Memory B cell (primary cell): ENCODE results near the gene AKR1D1.
"Not testable (repeated sequence)": the region's sequence is repeated elsewhere in the genome, so short reads cannot be mapped to it uniquely, and the experiment has no call there.

Source experiments
- ATAC-seq: fragments of 150-1000 bp; cut with Tn5 transposase; 2 replicates; pipeline ENCODE4 v1.10.0; 2021; ENCODE audit warnings: low read depth, mild to moderate bottlenecking, moderate library complexity
- DNase-seq, 2 donors: peaks; one replicate each; pipeline ENCODE4 v3.0.0; 2022; ENCODE audit warnings: low spot score in 2 of 2
- H3K27ac Mint-ChIP-seq: one replicate; pipeline ENCODE4 v1.8.0; 2022; ENCODE audit warnings: mild to moderate bottlenecking, moderate library complexity, mixed read lengths
- H3K27me3 Mint-ChIP-seq: one replicate; pipeline ENCODE4 v1.8.0; 2022; ENCODE audit warnings: mixed read lengths
- H3K36me3 Mint-ChIP-seq: one replicate; pipeline ENCODE4 v1.8.0; 2022; ENCODE audit warnings: mild to moderate bottlenecking, mixed read lengths
- H3K4me1 Mint-ChIP-seq: one replicate; pipeline ENCODE4 v1.8.0; 2022; ENCODE audit warnings: mixed read lengths
- H3K4me3 Mint-ChIP-seq: one replicate; pipeline ENCODE4 v1.8.0; 2022; ENCODE audit warnings: mild to moderate bottlenecking, moderate library complexity, mixed read lengths
- H3K9me3 Mint-ChIP-seq: one replicate; pipeline ENCODE4 v1.8.0; 2022; ENCODE audit warnings: mixed read lengths

Gene AKR1D1

GRCh38 chr7:138146757-138147734, 70.8 kb downstream of the AKR1D1 start:
- H3K27ac Mint-ChIP-seq, H3K4me1 Mint-ChIP-seq, ATAC-seq, H3K4me3 Mint-ChIP-seq, H3K9me3 Mint-ChIP-seq, H3K36me3 Mint-ChIP-seq, DNase-seq, H3K27me3 Mint-ChIP-seq: not testable (repeated sequence)

- Mint-ChIP-seq H3K9me3 (no peaks in the 10 kb centered on the region), H3K27ac (no peak overlapping the region), H3K4me1 (no peaks in the 10 kb centered on the region), H3K36me3 (no peaks in the 10 kb centered on the region), H3K4me3 (no peak overlapping the region), H3K27me3 (peaks cover 6% of the 10 kb centered on the region)
- ATAC-seq (no peak), DNase-seq (no peak)
These were observed 75.7 kb downstream of the AKR1D1 start for GRCh38 chr7:138151731-138152577.

DNA sequence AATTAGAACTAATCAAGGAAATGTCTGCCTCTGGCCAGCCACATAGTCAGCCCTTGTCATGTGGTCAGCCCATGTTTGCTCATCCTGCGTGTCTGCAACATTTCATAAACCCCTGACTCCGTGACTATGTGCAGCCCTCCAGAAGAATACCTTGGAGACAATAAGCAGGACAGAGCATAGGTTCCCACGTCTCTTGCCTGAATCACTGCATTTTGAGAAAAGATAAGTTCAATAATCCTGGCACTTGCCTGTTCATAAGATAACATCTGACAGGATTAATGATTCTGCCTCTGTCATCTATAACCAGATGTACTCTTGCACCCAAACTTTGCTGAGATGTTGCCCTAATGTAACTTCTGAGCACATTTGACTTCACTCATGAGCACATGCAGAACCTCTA, 78.4 kb downstream of the AKR1D1 start:
- ATAC-seq (no peak), DNase-seq (no peak)
- peaks cover 4% of the 10 kb centered on the region for H3K27me3 Mint-ChIP-seq
- H3K27ac Mint-ChIP-seq, result no peak overlapping the region
- no peaks in the 10 kb centered on the region for H3K9me3 Mint-ChIP-seq
- H3K4me3 Mint-ChIP-seq, result no peak overlapping the region
- no peaks in the 10 kb centered on the region for H3K4me1 Mint-ChIP-seq
- H3K36me3 Mint-ChIP-seq, result no peaks in the 10 kb centered on the region

DNA sequence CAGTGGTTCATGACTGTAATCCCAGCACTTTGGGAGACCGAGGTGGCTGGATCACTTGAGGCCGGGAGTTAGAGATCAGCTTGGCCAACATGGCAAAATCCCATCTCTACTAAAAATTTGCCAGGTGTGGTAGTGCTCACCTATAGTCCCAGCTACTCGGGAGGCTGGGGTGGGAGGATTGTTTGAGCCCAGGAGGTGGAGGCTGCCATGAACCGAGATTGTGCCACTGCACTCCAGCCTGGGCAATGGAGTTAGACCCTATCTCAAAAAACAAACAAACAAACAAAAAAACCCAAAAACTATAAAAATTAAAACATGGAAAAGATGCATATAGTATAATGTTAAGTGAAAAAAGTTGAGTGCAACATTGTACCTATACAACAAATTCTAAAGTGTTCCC, 81.4 kb downstream of the AKR1D1 start:
- Mint-ChIP-seq H3K4me1 (no peaks in the 10 kb centered on the region), H3K27ac (no peak overlapping the region), H3K36me3 (no peaks in the 10 kb centered on the region), H3K4me3 (no peak overlapping the region), H3K9me3 (no peaks in the 10 kb centered on the region), H3K27me3 (no peaks in the 10 kb centered on the region)
- no peak for DNase-seq
- ATAC-seq, result no peak

- no peaks in the 10 kb centered on the region for H3K27me3 Mint-ChIP-seq
These were observed 82.7 kb downstream of the AKR1D1 start for GRCh38 chr7:138158739-138159528.

DNA sequence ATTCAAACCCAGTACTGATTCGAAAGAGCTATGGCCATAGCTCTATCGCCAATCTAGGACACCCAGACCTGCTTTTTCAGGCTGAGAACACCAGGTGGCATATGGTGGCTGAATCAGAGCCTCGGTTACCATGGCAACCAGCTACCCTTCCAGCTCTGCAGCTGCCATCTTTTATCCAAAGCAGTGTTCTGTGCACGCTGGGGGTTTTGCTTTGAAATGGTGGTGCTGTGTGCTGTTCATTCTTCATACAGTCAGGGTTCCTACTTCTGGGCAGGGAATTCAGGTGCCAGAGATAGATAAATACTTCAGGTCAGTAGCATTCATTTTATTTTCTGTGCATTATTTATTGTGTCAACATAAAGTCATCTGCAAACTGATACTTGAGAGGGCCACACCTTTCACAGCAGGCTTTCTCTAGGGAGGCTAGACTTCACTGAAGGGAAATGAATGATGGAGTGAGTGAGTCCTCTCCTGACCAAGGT, 85.4 kb downstream of the AKR1D1 start:
- Mint-ChIP-seq H3K27ac (no peak overlapping the region), H3K27me3 (no peaks in the 10 kb centered on the region), H3K9me3 (peaks cover 9% of the 10 kb centered on the region), H3K4me3 (no peak overlapping the region), H3K4me1 (no peaks in the 10 kb centered on the region), H3K36me3 (no peaks in the 10 kb centered on the region)
- DNase-seq (peak; percentile 46 to 51), ATAC-seq (peak; percentile 96)

More at GRCh38 chr7:138158739-138159528, 82.7 kb downstream of the AKR1D1 start:
- H3K9me3 Mint-ChIP-seq, result no peaks in the 10 kb centered on the region
- H3K36me3 Mint-ChIP-seq, result no peaks in the 10 kb centered on the region
- no peaks in the 10 kb centered on the region for H3K4me1 Mint-ChIP-seq
- DNase-seq, result no peak
- no peak for ATAC-seq
- H3K4me3 Mint-ChIP-seq, result no peak overlapping the region
- no peak overlapping the region for H3K27ac Mint-ChIP-seq

- no peaks in the 10 kb centered on the region for H3K27me3 Mint-ChIP-seq
These were observed 86.0 kb downstream of the AKR1D1 start for GRCh38 chr7:138162236-138162635.

DNA sequence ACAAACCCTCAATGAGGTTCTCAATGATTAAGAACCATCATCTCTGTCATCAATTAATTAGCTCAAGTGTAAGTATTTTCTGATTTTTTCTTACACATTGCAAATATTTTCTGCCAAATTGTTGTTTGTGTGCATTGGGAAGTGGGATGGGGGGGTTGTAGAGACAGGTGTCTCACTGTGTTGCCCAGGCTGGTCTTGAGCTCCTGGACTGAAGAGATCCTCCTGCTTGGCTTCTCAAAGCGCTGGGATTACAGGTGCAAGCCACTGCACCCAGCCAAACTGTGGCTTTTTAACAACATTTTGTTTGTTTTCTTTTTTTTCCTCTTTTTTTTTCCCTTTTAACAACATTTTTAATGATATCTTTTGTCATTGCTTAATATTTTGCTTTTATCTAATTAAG, 87.5 kb downstream of the AKR1D1 start:
- Mint-ChIP-seq H3K27ac (no peak overlapping the region), H3K36me3 (no peaks in the 10 kb centered on the region), H3K4me1 (no peaks in the 10 kb centered on the region), H3K27me3 (no peaks in the 10 kb centered on the region), H3K4me3 (no peak overlapping the region), H3K9me3 (peaks cover 9% of the 10 kb centered on the region)
- DNase-seq (no peak), ATAC-seq (no peak)

More at GRCh38 chr7:138162236-138162635, 86.0 kb downstream of the AKR1D1 start:
- H3K4me3 Mint-ChIP-seq, result no peak overlapping the region
- DNase-seq, result no peak
- H3K4me1 Mint-ChIP-seq, result no peaks in the 10 kb centered on the region
- H3K27ac Mint-ChIP-seq, result no peak overlapping the region
- no peaks in the 10 kb centered on the region for H3K36me3 Mint-ChIP-seq
- peaks cover 9% of the 10 kb centered on the region for H3K9me3 Mint-ChIP-seq
- ATAC-seq, result no peak

DNA sequence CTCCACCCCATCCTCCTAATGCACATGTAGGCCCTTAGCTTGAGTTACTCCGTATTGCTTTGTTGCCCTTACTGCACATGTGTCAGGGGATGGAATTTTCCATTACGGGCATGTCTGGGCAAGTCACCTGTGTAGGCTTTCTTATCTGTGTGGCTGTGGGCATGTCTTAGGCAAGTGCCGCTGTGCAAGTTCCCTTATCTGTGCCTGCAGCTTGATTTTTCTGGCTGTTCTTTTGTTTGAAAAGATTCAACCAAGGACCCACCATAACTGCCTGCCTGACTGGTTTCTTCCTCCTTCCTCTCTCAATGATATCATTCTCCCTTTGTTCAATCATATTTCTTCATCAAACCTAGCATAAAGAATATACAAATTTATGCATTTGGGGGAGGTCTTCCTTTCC, 88.5 kb downstream of the AKR1D1 start:
- H3K27ac Mint-ChIP-seq, result no peak overlapping the region
- H3K36me3 Mint-ChIP-seq, result no peaks in the 10 kb centered on the region
- DNase-seq (no peak), ATAC-seq (no peak)
- no peaks in the 10 kb centered on the region for H3K4me1 Mint-ChIP-seq
- H3K9me3 Mint-ChIP-seq, result peaks cover 9% of the 10 kb centered on the region
- no peak overlapping the region for H3K4me3 Mint-ChIP-seq
- no peaks in the 10 kb centered on the region for H3K27me3 Mint-ChIP-seq

DNA sequence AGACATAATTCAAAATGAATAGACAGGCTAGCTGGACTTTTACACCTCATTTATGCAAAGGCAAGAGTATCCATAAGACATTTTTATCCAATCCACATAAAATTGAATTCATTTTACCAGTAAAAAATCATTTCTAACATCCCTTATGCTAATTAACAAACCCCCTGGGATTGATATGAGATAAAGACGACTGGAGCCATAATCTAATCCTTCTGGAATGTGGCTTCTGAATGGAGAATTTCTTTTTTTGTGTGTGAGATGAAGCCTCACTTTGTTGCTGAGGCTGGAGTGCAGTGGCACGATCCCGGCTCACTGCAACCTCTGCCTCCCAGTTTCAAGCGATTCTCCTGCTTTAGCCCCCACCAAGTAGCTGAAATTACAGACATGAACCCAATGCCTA, 90.4 kb downstream of the AKR1D1 start:
- Mint-ChIP-seq H3K4me3 (no peak overlapping the region), H3K36me3 (no peaks in the 10 kb centered on the region), H3K4me1 (no peaks in the 10 kb centered on the region), H3K27ac (no peak overlapping the region), H3K27me3 (peaks cover 2% of the 10 kb centered on the region), H3K9me3 (peaks cover 9% of the 10 kb centered on the region)
- DNase-seq (no peak), ATAC-seq (no peak)

- Mint-ChIP-seq H3K36me3 (no peaks in the 10 kb centered on the region), H3K4me1 (no peaks in the 10 kb centered on the region), H3K9me3 (peaks cover 9% of the 10 kb centered on the region), H3K4me3 (no peak overlapping the region), H3K27me3 (peaks cover 2% of the 10 kb centered on the region), H3K27ac (no peak overlapping the region)
- no peak for DNase-seq
- no peak for ATAC-seq
These were observed 91.0 kb downstream of the AKR1D1 start for GRCh38 chr7:138167222-138167621.

- ATAC-seq (no peak), DNase-seq (no peak)
- Mint-ChIP-seq H3K4me3 (no peak overlapping the region), H3K36me3 (no peaks in the 10 kb centered on the region), H3K27me3 (peaks cover 2% of the 10 kb centered on the region), H3K27ac (no peak overlapping the region), H3K9me3 (peaks cover 9% of the 10 kb centered on the region), H3K4me1 (no peaks in the 10 kb centered on the region)
These were observed 91.6 kb downstream of the AKR1D1 start for GRCh38 chr7:138167869-138168296.
